OCI-LY3 (cell line): ENCODE data around the gene PPM1M.

ENCODE experiments used
- CTCF ChIP-seq: fragments of 200-600, 300-600 bp; sonication (generic); IDR thresholded peaks from 2 replicates; pipeline ENCODE4 v1.5.1; 2014; ENCODE audit warnings: antibody characterized with exemption, low read length, low read depth
- EZH2phosphoT487 ChIP-seq: fragments of 200-600 bp; shearing (Covaris generic); IDR thresholded peaks from 2 replicates; pipeline ENCODE4 v1.6.1; 2018; ENCODE audit warnings: antibody characterized with exemption, mixed run types, low read depth

GRCh38 chr3:52197499-52197841 is 48.1 kb upstream of the PPM1M start:
- TF ChIP-seq CTCF, result no peak
- no peak for TF ChIP-seq EZH2phosphoT487
